Body of pancreas (tissue), 4 donors: ENCODE results near the gene COG3. TPM values are rescaled to one million over a fixed set of nuclear protein-coding genes. Genes with fewer than 3 reads are reported as not detected.

ENCODE experiments used
- ATAC-seq: fragments of 150-250 bp; one replicate; pipeline ENCODE4 v1.9.1; 2016
- DNase-seq, 4 donors: peaks; one replicate each; pipeline ENCODE4 v3.0.0-alpha.2; 2019
- H3K27ac ChIP-seq, 4 donors: fragments of 200-600 bp; sonication (generic); 1 replicate in 3 of 4; 2 replicates in 1 of 4; pipeline versions ENCODE4 v1.5.1 to v1.6.1; 2016 to 2019; ENCODE audit warnings: mild to moderate bottlenecking in 1 of 4, mixed read lengths in 1 of 4, moderate library complexity in 1 of 4
- H3K27me3 ChIP-seq, 2 donors: fragments of 200-600 bp; sonication (generic); one replicate each; pipeline ENCODE4 v1.6.0; 2016; ENCODE audit warnings: mild to moderate bottlenecking in 1 of 2
- H3K36me3 ChIP-seq, 2 donors: fragments of 200-600 bp; sonication (generic); replicated peaks in 1 of 2; 2 replicates each; pipeline ENCODE4 v1.5.1; 2016; ENCODE audit warnings: low read depth in 2 of 2; ENCODE audit not compliant: insufficient read depth in 1 of 2
- H3K4me1 ChIP-seq: fragments of 200-600 bp; sonication (generic); one replicate; pipeline ENCODE4 v1.6.0; 2016
- H3K4me3 ChIP-seq, 2 donors: fragments of 200-600 bp; sonication (generic); 1 replicate in 1 of 2; 2 replicates in 1 of 2; pipeline ENCODE4 v1.5.1; 2016 to 2019
- H3K9me3 ChIP-seq, 3 donors: fragments of 200-600 bp; sonication (generic); 1 replicate in 2 of 3; 2 replicates in 1 of 3; pipeline ENCODE4 v1.5.1; 2016
- POLR2A ChIP-seq, 3 donors: fragments of 450-650 bp; IDR thresholded peaks; one replicate each; pipeline ENCODE4 v1.6.1; 2016; ENCODE audit warnings: antibody characterized with exemption in 3 of 3, mild to moderate bottlenecking in 2 of 3
- WGBS, 2 donors: methylation state at CpG; one replicate each; pipeline ENCODE4 v1.1.5; 2017; 5-methylcytosine and 5-hydroxymethylcytosine counted together
- intact Hi-C: fragments of 100-400 bp; cut with DNase I; formaldehyde crosslinking; loops from one replicate; pipeline ENCODE4 v1.15.1; 2023
- total RNA-seq, 2 donors: library from RNA; depleted of rRNA; stranded (reverse); fragments of >200 nt; gene quantifications; one replicate each; pipeline ENCODE4 v1.1.0, GENCODE V29; 2016
- TF ChIP-seq, protein P1 (sequence below), 7 experiments: fragments of 450-650 bp in 4 of 7; fragments of 200-600 bp in 3 of 7; sonication (generic) in 3 of 7; IDR thresholded peaks; one replicate each; pipeline ENCODE4 v1.5.1; 2016 to 2019; ENCODE audit warnings: antibody characterized with exemption in 7 of 7

COG3 gene
- total RNA-seq, 2 donors from 2014 or later: 49.0 to 52.7 TPM

DNA sequence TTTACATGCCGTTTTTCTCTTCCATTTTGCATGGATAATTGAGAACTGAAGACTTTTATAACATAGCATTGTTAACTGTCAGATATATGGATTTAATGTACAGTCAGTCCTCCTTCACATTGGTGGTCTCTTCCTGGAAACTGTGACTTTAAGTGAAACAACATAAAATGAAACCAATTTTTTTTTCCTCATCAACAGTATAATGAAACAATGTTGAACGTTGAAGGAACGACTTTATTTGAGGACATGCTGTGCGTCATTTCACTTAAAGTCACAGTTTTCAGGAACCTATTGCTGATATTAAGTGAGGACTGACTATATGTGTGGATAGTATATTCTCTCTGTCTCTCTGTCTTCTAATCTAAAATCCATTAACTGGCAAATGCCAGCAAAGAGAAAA, 54.8 kb downstream of the COG3 start:
- ATAC-seq (no peak), DNase-seq (no peak)
- no peak overlapping the region for H3K27ac ChIP-seq
- intact Hi-C loops: no loop called here
- H3K36me3 ChIP-seq: peaks cover 6 to 26% of the 10 kb centered on the region in 2 donors
- H3K27me3 ChIP-seq: no peaks in the 10 kb centered on the region
- no peaks in the 10 kb centered on the region for H3K9me3 ChIP-seq
- WGBS, 2 donors: 62 to 67% methylated on average over 4 of the region's 4 CpGs
- no peak for TF ChIP-seq POLR2A (IDR thresholded peaks at IDR 0.05)
- TF ChIP-seq, protein P1, sequence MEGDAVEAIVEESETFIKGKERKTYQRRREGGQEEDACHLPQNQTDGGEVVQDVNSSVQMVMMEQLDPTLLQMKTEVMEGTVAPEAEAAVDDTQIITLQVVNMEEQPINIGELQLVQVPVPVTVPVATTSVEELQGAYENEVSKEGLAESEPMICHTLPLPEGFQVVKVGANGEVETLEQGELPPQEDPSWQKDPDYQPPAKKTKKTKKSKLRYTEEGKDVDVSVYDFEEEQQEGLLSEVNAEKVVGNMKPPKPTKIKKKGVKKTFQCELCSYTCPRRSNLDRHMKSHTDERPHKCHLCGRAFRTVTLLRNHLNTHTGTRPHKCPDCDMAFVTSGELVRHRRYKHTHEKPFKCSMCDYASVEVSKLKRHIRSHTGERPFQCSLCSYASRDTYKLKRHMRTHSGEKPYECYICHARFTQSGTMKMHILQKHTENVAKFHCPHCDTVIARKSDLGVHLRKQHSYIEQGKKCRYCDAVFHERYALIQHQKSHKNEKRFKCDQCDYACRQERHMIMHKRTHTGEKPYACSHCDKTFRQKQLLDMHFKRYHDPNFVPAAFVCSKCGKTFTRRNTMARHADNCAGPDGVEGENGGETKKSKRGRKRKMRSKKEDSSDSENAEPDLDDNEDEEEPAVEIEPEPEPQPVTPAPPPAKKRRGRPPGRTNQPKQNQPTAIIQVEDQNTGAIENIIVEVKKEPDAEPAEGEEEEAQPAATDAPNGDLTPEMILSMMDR (IDR thresholded peaks at IDR 0.05): no peak
- H3K4me1 ChIP-seq: no peaks in the 10 kb centered on the region
- no peak overlapping the region for H3K4me3 ChIP-seq

DNA sequence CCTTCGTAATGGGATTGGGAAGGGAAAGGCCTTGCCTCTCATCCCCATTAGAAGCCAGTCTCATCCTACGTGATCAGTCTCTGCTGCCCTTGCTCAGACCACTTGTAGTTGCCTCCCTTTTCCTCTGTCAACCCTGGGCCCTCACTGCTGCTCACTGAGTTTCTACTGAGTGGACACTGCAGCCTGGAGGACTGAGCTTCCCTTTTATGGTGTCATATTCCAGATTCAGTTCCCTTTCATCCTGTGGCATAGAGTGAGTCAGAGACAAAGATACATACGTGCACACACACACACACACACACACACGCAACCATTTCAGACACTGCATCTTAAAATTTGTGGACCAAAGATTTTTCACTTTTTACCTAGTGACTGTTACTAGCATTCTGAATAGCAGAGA, 56.6 kb downstream of the COG3 start:
- Histone ChIP-seq H3K9me3 (no peaks in the 10 kb centered on the region), H3K4me3 (no peak overlapping the region), H3K36me3 (peaks cover 6 to 25% of the 10 kb centered on the region in 2 donors), H3K4me1 (no peaks in the 10 kb centered on the region), H3K27ac (peak overlapping the region in 1 of 4 donors; percentile 38), H3K27me3 (no peaks in the 10 kb centered on the region)
- no peak for ATAC-seq
- 80 to 85% methylated on average over 4 of the region's 4 CpGs for WGBS, 2 donors
- intact Hi-C loops: no loop called here
- DNase-seq: peak in 1 of 4 donors; percentile 46
- TF ChIP-seq, protein P1 (IDR thresholded peaks at IDR 0.05): no peak
- no peak for TF ChIP-seq POLR2A (IDR thresholded peaks at IDR 0.05)

DNA sequence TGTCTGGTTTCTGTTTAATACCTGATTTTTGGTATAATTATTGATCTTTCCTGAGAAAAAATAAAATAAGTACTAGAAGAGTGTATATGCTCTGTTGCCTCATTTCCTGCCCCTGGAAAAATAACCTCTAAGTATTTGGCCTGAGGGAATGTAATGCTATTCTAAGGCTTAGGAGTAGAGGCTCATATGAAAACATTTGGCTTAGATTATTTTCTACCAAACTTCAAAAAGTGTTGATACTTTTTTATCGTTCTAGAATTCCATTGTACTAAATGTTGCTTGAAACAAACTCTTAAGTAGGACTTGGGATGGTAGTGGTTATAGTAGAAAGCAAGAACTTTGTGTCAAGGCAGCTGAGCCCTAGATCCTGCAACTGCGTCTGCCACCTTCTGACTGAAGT, 57.8 kb downstream of the COG3 start:
- DNase-seq (no peak), ATAC-seq (no peak)
- intact Hi-C loops: no loop called here
- Histone ChIP-seq H3K27ac (no peak overlapping the region), H3K4me1 (peaks cover 7% of the 10 kb centered on the region), H3K27me3 (no peaks in the 10 kb centered on the region), H3K9me3 (no peaks in the 10 kb centered on the region), H3K36me3 (peaks cover 4 to 15% of the 10 kb centered on the region in 2 donors), H3K4me3 (no peak overlapping the region)
- TF ChIP-seq, protein P1 (IDR thresholded peaks at IDR 0.05): no peak
- no peak for TF ChIP-seq POLR2A (IDR thresholded peaks at IDR 0.05)
- WGBS, 2 donors: 44 to 59% methylated on average over 2 of the region's 2 CpGs

DNA sequence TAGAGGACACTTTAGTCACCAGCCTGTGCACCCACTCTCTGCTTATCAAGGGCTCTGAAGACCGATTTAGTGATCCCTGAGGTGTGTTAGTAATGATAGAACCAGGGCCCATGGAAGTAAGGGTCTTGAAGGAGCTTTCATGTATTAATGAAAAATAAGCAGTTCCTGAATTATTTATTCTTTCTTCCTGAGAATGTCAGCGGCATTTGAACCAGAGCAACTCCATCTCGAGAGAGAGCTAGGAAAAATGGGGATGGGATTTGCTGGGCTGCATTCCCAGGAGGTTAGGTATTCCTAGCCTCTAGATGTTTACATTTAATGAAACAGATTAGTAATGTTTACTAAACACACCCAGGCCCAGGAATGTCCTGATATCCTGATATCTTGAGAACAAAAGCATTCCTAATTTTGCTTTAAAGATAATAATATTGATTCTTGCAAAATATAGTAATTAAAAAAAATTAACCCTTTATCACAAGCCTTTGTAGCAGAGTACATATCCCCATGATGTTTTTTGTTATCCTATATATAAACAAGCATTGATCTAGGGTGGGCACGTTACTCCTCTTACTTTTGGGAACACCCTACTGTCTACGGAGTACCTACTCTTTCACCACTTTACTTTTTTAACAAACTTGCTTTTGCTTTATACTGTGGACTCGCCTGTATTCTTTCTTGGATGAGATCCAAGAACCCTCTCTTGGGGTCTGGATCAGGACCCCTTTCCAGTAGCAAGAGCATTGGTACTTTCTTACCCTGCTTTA, 63.1 kb downstream of the COG3 start:
- no peak for TF ChIP-seq POLR2A (IDR thresholded peaks at IDR 0.05)
- TF ChIP-seq, protein P1 (IDR thresholded peaks at IDR 0.05): no peak
- Histone ChIP-seq H3K4me1 (peaks cover 19% of the 10 kb centered on the region), H3K27me3 (no peaks in the 10 kb centered on the region), H3K4me3 (no peak overlapping the region), H3K27ac (peak overlapping the region in 2 of 4 donors; percentile 6 to 46), H3K9me3 (no peaks in the 10 kb centered on the region), H3K36me3 (peaks cover 5 to 19% of the 10 kb centered on the region in 2 donors)
- 52 to 53% methylated on average over 6 of the region's 6 CpGs for WGBS, 2 donors
- ATAC-seq (peak; percentile 83), DNase-seq (peak in 1 of 4 donors; percentile 18)
- intact Hi-C loops: no loop called here

DNA sequence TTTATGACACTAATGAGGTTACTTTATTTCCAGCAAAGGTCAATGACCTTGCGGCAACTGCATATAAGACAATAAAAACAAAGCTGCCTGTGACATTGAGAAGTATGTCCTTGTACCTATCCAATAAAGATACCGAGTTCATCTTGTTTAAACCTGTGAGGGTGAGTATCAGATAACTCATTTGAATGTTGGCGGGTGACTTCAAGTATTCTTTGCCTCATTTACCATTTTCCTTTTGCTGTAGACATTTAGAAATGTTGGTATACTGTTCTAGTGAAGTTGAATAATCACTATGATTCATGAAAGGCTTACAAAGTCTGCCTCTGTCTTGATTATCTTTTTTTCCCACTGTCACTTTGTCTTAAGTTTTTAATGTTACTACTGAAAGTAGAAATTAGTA, 65.0 kb downstream of the COG3 start:
- ATAC-seq (no peak), DNase-seq (no peak)
- Histone ChIP-seq H3K27me3 (no peaks in the 10 kb centered on the region), H3K9me3 (no peaks in the 10 kb centered on the region), H3K4me3 (no peak overlapping the region), H3K36me3 (peaks cover 12 to 28% of the 10 kb centered on the region in 2 donors), H3K27ac (no peak overlapping the region), H3K4me1 (peaks cover 19% of the 10 kb centered on the region)
- 75 to 79% methylated on average over 3 of the region's 3 CpGs for WGBS, 2 donors
- TF ChIP-seq POLR2A (IDR thresholded peaks at IDR 0.05): no peak
- TF ChIP-seq, protein P1 (IDR thresholded peaks at IDR 0.05): no peak
- intact Hi-C loops: no loop called here
